A549 (cell line): ENCODE measurements around the gene DERA. TPM values are rescaled to one million over a fixed set of nuclear protein-coding genes. Genes with fewer than 3 reads are reported as not detected.
"Not testable (repeated sequence)": the region's sequence is repeated elsewhere in the genome, so short reads cannot be mapped to it uniquely, and the experiment has no call there.

Experiments used
- ATAC-seq, 2 experiments: fragments of 200-7000 bp in 1 of 2; fragments of >200 bp in 1 of 2; cut with Nextera tagmentation in 1 of 2; cut with Tn5 transposase in 1 of 2; 3 replicates each; pipeline versions ENCODE4 v1.8.0 to v1.9.1; 2018 to 2020; ENCODE audit warnings: mild to moderate bottlenecking in 1 of 2, moderate library complexity in 1 of 2
- CTCF ChIA-PET: fragments of 300-600 bp; sonication (Branson Sonifier 250); formaldehyde crosslinking; extraction: SDS; loops from one replicate; lab custom pipeline; 2021; ENCODE audit warnings: antibody characterized with exemption, inconsistent platforms; lab: Yijun Ruan, JAX
- POLR2A ChIA-PET: fragments of 350-600 bp; formaldehyde crosslinking; extraction: SDS; loops from one replicate; lab custom pipeline; 2021; ENCODE audit warnings: antibody characterized with exemption, inconsistent platforms; lab: Yijun Ruan, JAX
- DNase-seq, 2 experiments: peaks; one replicate each; pipeline versions ENCODE4 v3.0.0 to v3.0.0-alpha.2; 2011 to 2016; ENCODE audit warnings: low read depth in 1 of 2, low spot score in 1 of 2
- FAIRE-seq: peaks from 2 replicates; lab custom pipeline; 2011; peaks lifted over from hg19 to GRCh38; lab: Jason Lieb, UNC
- H3K27ac ChIP-seq, 2 experiments: fragments of >200 bp; sonication (Bioruptor Twin); formaldehyde crosslinking; 3 replicates each; pipeline ENCODE4 v1.5.1; 2016 to 2017
- H3K4me1 ChIP-seq: fragments of >200 bp; sonication (Bioruptor Twin); formaldehyde crosslinking; 3 replicates; pipeline ENCODE4 v1.6.1; 2016
- H3K4me2 ChIP-seq: fragments of >200 bp; sonication (Bioruptor Twin); formaldehyde crosslinking; 3 replicates; pipeline ENCODE4 v1.6.1; 2016
- H3K4me3 ChIP-seq: fragments of >200 bp; sonication (Bioruptor Twin); formaldehyde crosslinking; 3 replicates; pipeline ENCODE4 v1.5.1; 2016
- H3K9me3 ChIP-seq: fragments of >200 bp; sonication (Bioruptor Twin); formaldehyde crosslinking; 3 replicates; pipeline ENCODE4 v1.6.1; 2016
- ATOH8 ChIP-seq: fragments of 250-450 bp; sonication (Bioruptor Pico); IDR thresholded peaks from 2 replicates; pipeline ENCODE4 v1.5.0; 2020; ENCODE audit warnings: low read depth, mild to moderate bottlenecking, moderate library complexity
- BCL3 ChIP-seq: fragments of >200 bp; sonication (Bioruptor Twin); formaldehyde crosslinking; IDR thresholded peaks from 3 replicates; pipeline ENCODE4 v1.6.1; 2016
- BHLHE40 ChIP-seq: IDR thresholded peaks from 2 replicates; pipeline ENCODE4 v1.6.1; 2012; ENCODE audit warnings: low read depth, low read length, inconsistent platforms
- CBX2 ChIP-seq: fragments of 200-600 bp; sonication (generic); IDR thresholded peaks from 2 replicates; pipeline ENCODE4 v1.6.1; 2016; ENCODE audit warnings: low read depth, mild to moderate bottlenecking, borderline replicate concordance
- CEBPB ChIP-seq, 2 experiments: fragments of >200 bp in 1 of 2; sonication (Bioruptor Twin) in 1 of 2; formaldehyde crosslinking in 1 of 2; IDR thresholded peaks; 2 replicates each; pipeline ENCODE4 v1.6.1; 2012 to 2016
- CHD2 ChIP-seq: fragments of 150-350 bp; IDR thresholded peaks from 2 replicates; pipeline ENCODE4 v1.6.1; 2014; ENCODE audit warnings: low read length; ENCODE audit not compliant: partially characterized antibody
- CHD4 ChIP-seq: fragments of 200-600 bp; sonication (generic); IDR thresholded peaks from 2 replicates; pipeline ENCODE4 v1.6.1; 2016; ENCODE audit warnings: antibody characterized with exemption, mild to moderate bottlenecking, borderline replicate concordance
- EHMT2 ChIP-seq: fragments of 200-600 bp; sonication (generic); IDR thresholded peaks from 2 replicates; pipeline ENCODE4 v1.6.1; 2016; ENCODE audit warnings: antibody characterized with exemption, low read depth, mild to moderate bottlenecking, moderate library complexity
- FOSB ChIP-seq: fragments of 250-450 bp; sonication (Bioruptor Pico); IDR thresholded peaks from 2 replicates; pipeline ENCODE4 v1.5.0; 2020; ENCODE audit warnings: mild to moderate bottlenecking, moderate library complexity
- HES2 ChIP-seq: fragments of >200 bp; sonication (Bioruptor Twin); formaldehyde crosslinking; IDR thresholded peaks from 2 replicates; pipeline ENCODE4 v1.6.1; 2016
- HEYL ChIP-seq: fragments of 250-450 bp; sonication (Bioruptor Pico); IDR thresholded peaks from 2 replicates; pipeline ENCODE4 v1.8.0; 2021; ENCODE audit warnings: mild to moderate bottlenecking, moderate library complexity
- HMGXB4 ChIP-seq: fragments of 250-450 bp; sonication (Bioruptor Pico); IDR thresholded peaks from 2 replicates; pipeline ENCODE4 v1.5.0; 2021; ENCODE audit warnings: mild to moderate bottlenecking, moderate library complexity, borderline replicate concordance
- HOXB13 ChIP-seq: fragments of 250-450 bp; sonication (Bioruptor Pico); IDR thresholded peaks from 2 replicates; pipeline ENCODE4 v1.5.0; 2020; ENCODE audit warnings: low read depth, mild to moderate bottlenecking, moderate library complexity
- JUN ChIP-seq, 2 experiments: fragments of >200 bp; sonication (Bioruptor Twin); formaldehyde crosslinking; IDR thresholded peaks; 2 replicates in 1 of 2; 3 replicates in 1 of 2; pipeline ENCODE4 v1.6.1; 2016 to 2017
- JUNB ChIP-seq: fragments of >200 bp; sonication (Bioruptor Twin); formaldehyde crosslinking; IDR thresholded peaks from 2 replicates; pipeline ENCODE4 v1.6.1; 2016
- KDM5A ChIP-seq: fragments of 200-600 bp; sonication (generic); IDR thresholded peaks from 2 replicates; pipeline ENCODE4 v1.6.1; 2016; ENCODE audit warnings: antibody characterized with exemption, mild to moderate bottlenecking
- MAX ChIP-seq: IDR thresholded peaks from 2 replicates; pipeline ENCODE4 v1.6.1; 2012
- MYC ChIP-seq: IDR thresholded peaks from 2 replicates; pipeline ENCODE4 v1.6.1; 2012; ENCODE audit warnings: mild to moderate bottlenecking, inconsistent platforms, low read length, improper control_type of control experiment, borderline replicate concordance
- NR3C1 ChIP-seq: fragments of >200 bp; sonication (Bioruptor Twin); formaldehyde crosslinking; IDR thresholded peaks from 3 replicates; pipeline ENCODE4 v1.6.1; 2017
- PBX3 ChIP-seq: IDR thresholded peaks from 2 replicates; pipeline ENCODE4 v1.6.1; 2012
- PHF8 ChIP-seq: fragments of 200-600 bp; sonication (generic); IDR thresholded peaks from 2 replicates; pipeline ENCODE4 v1.6.1; 2016; ENCODE audit warnings: low read depth, mild to moderate bottlenecking, antibody characterized with exemption, moderate library complexity, borderline replicate concordance
- POLR2A ChIP-seq: IDR thresholded peaks from 2 replicates; pipeline ENCODE4 v1.6.1; 2012; ENCODE audit warnings: mild to moderate bottlenecking, low read length
- RCOR1 ChIP-seq: fragments of 150-350 bp; IDR thresholded peaks from 2 replicates; pipeline ENCODE4 v1.6.1; 2014; ENCODE audit warnings: antibody characterized with exemption, low read length, low read depth
- RNF2 ChIP-seq: fragments of 200-600 bp; sonication (generic); IDR thresholded peaks from 2 replicates; pipeline ENCODE4 v1.6.1; 2016; ENCODE audit warnings: low read depth, mild to moderate bottlenecking, antibody characterized with exemption, moderate library complexity, borderline replicate concordance
- SREBF2 ChIP-seq: fragments of 450-650 bp; IDR thresholded peaks from 2 replicates; pipeline ENCODE4 v1.6.1; 2014; ENCODE audit warnings: mild to moderate bottlenecking, moderate library complexity
- ZC3H11A ChIP-seq: fragments of 450-650 bp; IDR thresholded peaks from 2 replicates; pipeline ENCODE4 v1.6.1; 2014; ENCODE audit warnings: antibody characterized with exemption, mild to moderate bottlenecking
- ZFP36 ChIP-seq: fragments of 450-650 bp; IDR thresholded peaks from 2 replicates; pipeline ENCODE4 v1.6.1; 2014; ENCODE audit warnings: borderline replicate concordance; ENCODE audit not compliant: partially characterized antibody
- WGBS: methylation state at CpG from one replicate; pipeline ENCODE4 v1.1.6; 2017; ENCODE audit errors: missing lambda C conversion rate; 5-methylcytosine and 5-hydroxymethylcytosine counted together
- polyA plus RNA-seq, 4 experiments: library from polyadenylated mRNA; depleted of rRNA in 3 of 4; stranded (reverse); fragments of >200 nt; fragmentation: RNase III in 1 of 4; extraction: RNeasy Plus Mini Kit Qiagen cat#74134 plus additional on column Dnase treatment in 1 of 4; gene quantifications; 2 replicates in 3 of 4; 3 replicates in 1 of 4; pipeline ENCODE4 v1.2.3, GENCODE V29; 2011 to 2017

Gene DERA
- polyA plus RNA-seq, 2 of the 4 experiments (the other 2 are of a cell fraction) = 45.2 to 65.0 TPM

- TF ChIP-seq CHD2 (no peak), PBX3 (no peak), ATOH8 (CRISPR knock-in tag) (no peak)
Observed at GRCh38 chr12:15966426-15966825, 55.3 kb downstream of the DERA start (continued).

GRCh38 chr12:15967053-15967452 is 55.9 kb downstream of the DERA start:
- ATAC-seq, H3K4me3 ChIP-seq, H3K4me1 ChIP-seq, CTCF ChIA-PET, H3K9me3 ChIP-seq, H3K27ac ChIP-seq, DNase-seq, H3K4me2 ChIP-seq, FAIRE-seq, POLR2A ChIA-PET: not testable (repeated sequence)
- 90% methylated on average over 3 of the region's 3 CpGs for WGBS

- no peak overlapping the region for H3K4me2 ChIP-seq
- ATAC-seq (no peak), DNase-seq (no peak), FAIRE-seq (no peak)
- 65% methylated on average over 3 of the region's 3 CpGs for WGBS
- ChIA-PET CTCF (interaction anchor here (0.6 kb wide), 1 partner anchor 46 kb away, joined by 3 read pairs; no protein-coding TSS in a partner anchor), POLR2A (no interaction called here)
- H3K27ac ChIP-seq = no peak overlapping the region
- H3K9me3 ChIP-seq = no peaks in the 10 kb centered on the region
- H3K4me3 ChIP-seq = no peak overlapping the region
- TF ChIP-seq BHLHE40 = no peak
- no peak for TF ChIP-seq NR3C1
- TF ChIP-seq PBX3 = no peak
- TF ChIP-seq SREBF2 = no peak
- TF ChIP-seq FOSB (CRISPR knock-in tag) = no peak
- no peak for TF ChIP-seq JUNB
- TF ChIP-seq HOXB13 (CRISPR knock-in tag) = no peak
- no peak for TF ChIP-seq RNF2
- no peak for TF ChIP-seq MAX
- no peak for TF ChIP-seq HEYL (CRISPR knock-in tag)
- TF ChIP-seq KDM5A = no peak
- no peak for TF ChIP-seq CHD2
- TF ChIP-seq MYC = no peak
- no peak for TF ChIP-seq POLR2A
- TF ChIP-seq JUN (IDR thresholded peaks at IDR 0.05) = no peak
- no peaks in the 10 kb centered on the region for H3K4me1 ChIP-seq
Observed at GRCh38 chr12:15971211-15971610, 60.1 kb downstream of the DERA start.

GRCh38 chr12:15972894-15973293 is 61.8 kb downstream of the DERA start:
- POLR2A ChIA-PET = no interaction called here
- CTCF ChIA-PET = no interaction called here
- WGBS = 79% methylated on average over 4 of the region's 4 CpGs
- DNase-seq = no peak
- Histone ChIP-seq H3K4me1 (no peaks in the 10 kb centered on the region), H3K4me3 (no peak overlapping the region), H3K27ac (no peak overlapping the region), H3K9me3 (no peaks in the 10 kb centered on the region), H3K4me2 (no peak overlapping the region)
- ATAC-seq = no peak
- no peak for FAIRE-seq
- TF ChIP-seq CBX2 = no peak
- no peak for TF ChIP-seq CHD4
- TF ChIP-seq ZFP36 = no peak
- TF ChIP-seq RCOR1 = no peak
- no peak for TF ChIP-seq PHF8
- TF ChIP-seq HMGXB4 = no peak
- TF ChIP-seq HES2 = no peak
- TF ChIP-seq ZC3H11A = no peak
- no peak for TF ChIP-seq CEBPB (IDR thresholded peaks at IDR 0.05)
- TF ChIP-seq EHMT2 = no peak
- TF ChIP-seq BCL3 = no peak
